Lung (tissue), 12 donors: Measurements from ENCODE around the gene DPCD. TPM values are rescaled to one million over a fixed set of nuclear protein-coding genes. Genes with fewer than 3 reads are reported as not detected.

Source experiments
- ATAC-seq: fragments of 200-7000 bp; cut with Tn5 transposase; one replicate; pipeline ENCODE4 v1.9.1; 2020; ENCODE audit warnings: moderate number of reproducible peaks; ENCODE audit not compliant: insufficient read depth, low FRiP score
- DNase-seq, 3 donors: peaks; one replicate each; pipeline ENCODE4 v3.0.0-alpha.2; 2013 to 2017
- H3K27ac ChIP-seq, 2 donors: one replicate each; pipeline ENCODE4 v1.5.1; 2013; ENCODE audit warnings: mild to moderate bottlenecking in 2 of 2, moderate library complexity in 2 of 2, control low read depth in 1 of 2, inconsistent platforms in 1 of 2, low read depth in 1 of 2, low read length in 1 of 2
- H3K27me3 ChIP-seq, 3 donors: one replicate each; pipeline ENCODE4 v1.5.1; 2013; ENCODE audit warnings: low read length in 2 of 3; ENCODE audit not compliant: control insufficient read depth in 3 of 3, insufficient read depth in 3 of 3
- H3K36me3 ChIP-seq, 4 donors: one replicate each; pipeline ENCODE4 v1.5.1; 2013; ENCODE audit warnings: low read length in 4 of 4, mild to moderate bottlenecking in 1 of 4, moderate library complexity in 1 of 4; ENCODE audit not compliant: control insufficient read depth in 4 of 4, insufficient read depth in 4 of 4
- H3K4me1 ChIP-seq, 5 donors: one replicate each; pipeline ENCODE4 v1.5.1; 2013; ENCODE audit warnings: low read length in 5 of 5, mild to moderate bottlenecking in 2 of 5, moderate library complexity in 1 of 5; ENCODE audit not compliant: control insufficient read depth in 5 of 5, insufficient read depth in 5 of 5
- H3K4me3 ChIP-seq: one replicate; pipeline ENCODE4 v1.5.1; 2013; ENCODE audit warnings: mild to moderate bottlenecking, control low read depth, moderate library complexity
- H3K9ac ChIP-seq, 2 donors: one replicate each; pipeline ENCODE4 v1.5.1; 2013; ENCODE audit warnings: low read length in 2 of 2, control low read depth in 1 of 2; ENCODE audit not compliant: insufficient read depth in 1 of 2
- H3K9me3 ChIP-seq, 4 donors: one replicate each; pipeline ENCODE4 v1.5.1; 2013; ENCODE audit warnings: low read length in 3 of 4, mild to moderate bottlenecking in 1 of 4, moderate library complexity in 1 of 4; ENCODE audit not compliant: control insufficient read depth in 4 of 4, insufficient read depth in 3 of 4
- CTCF ChIP-seq: IDR thresholded peaks from 2 replicates; pipeline ENCODE4 v1.5.1; 2012; ENCODE audit warnings: mild to moderate bottlenecking; ENCODE audit errors: control extremely low read depth, extremely low read depth
- WGBS, 2 donors: extraction: QIAGEN DNeasy Blood & Tissue Kit; methylation state at CpG; one replicate each; pipeline ENCODE4 v1.1.7; 2013; 5-methylcytosine and 5-hydroxymethylcytosine counted together
- polyA plus RNA-seq, 2 donors: library from polyadenylated mRNA; stranded (reverse); fragments of 200-250 nt; gene quantifications; one replicate each; pipeline ENCODE4 v1.2.1, GENCODE V29; 2013
- total RNA-seq, 2 donors: library from RNA; depleted of rRNA in 1 of 2; stranded (reverse); fragments of >200 nt in 1 of 2; gene quantifications; one replicate each; pipeline ENCODE4 v1.2.1, GENCODE V29; 2014 to 2021
- donor health status: control.
- donor health status: control.
- donor health status: Bipolar disorder and iron deficiency.
- donor health status: healthy.
- donor health status: DM: yes; HTN: yes; CAD: no.

DPCD gene
- total and polyA plus RNA-seq, 4 donors: 24.1 to 31.8 (median 25.9) TPM

DNA sequence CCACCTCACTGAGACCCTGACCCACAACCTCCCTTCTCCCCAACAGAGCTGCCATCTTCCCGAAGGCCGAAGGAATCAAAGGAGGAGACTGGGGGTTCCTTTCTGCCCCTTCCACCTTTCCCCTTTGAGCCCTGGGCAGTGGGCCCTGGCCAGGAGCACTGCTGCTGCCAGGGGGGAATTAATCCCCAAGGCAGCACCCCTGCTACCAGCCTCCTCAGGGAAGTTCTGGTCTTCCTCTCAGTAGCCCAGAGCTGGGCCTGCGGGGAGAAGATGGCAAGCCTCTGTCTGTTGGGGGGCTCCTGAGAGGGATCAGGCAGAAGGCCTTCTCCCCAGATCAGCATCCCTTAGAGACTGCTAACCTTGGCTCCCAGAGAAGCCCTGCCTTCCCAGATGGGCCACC lies 25.5 kb downstream of the DPCD start:
- ATAC-seq (no peak), DNase-seq (no peak)
- Histone ChIP-seq H3K27ac (no peak overlapping the region), H3K4me1 (peaks cover 0 to 4% (median 0%) of the 10 kb centered on the region in 5 donors), H3K36me3 (peaks cover 0 to 47% (median 22%) of the 10 kb centered on the region in 4 donors), H3K4me3 (no peak overlapping the region), H3K9me3 (no peaks in the 10 kb centered on the region), H3K27me3 (no peaks in the 10 kb centered on the region), H3K9ac (no peak overlapping the region)
- 97 to 98% methylated on average over 3 of the region's 3 CpGs for WGBS, 2 donors
- no peak for TF ChIP-seq CTCF

DNA sequence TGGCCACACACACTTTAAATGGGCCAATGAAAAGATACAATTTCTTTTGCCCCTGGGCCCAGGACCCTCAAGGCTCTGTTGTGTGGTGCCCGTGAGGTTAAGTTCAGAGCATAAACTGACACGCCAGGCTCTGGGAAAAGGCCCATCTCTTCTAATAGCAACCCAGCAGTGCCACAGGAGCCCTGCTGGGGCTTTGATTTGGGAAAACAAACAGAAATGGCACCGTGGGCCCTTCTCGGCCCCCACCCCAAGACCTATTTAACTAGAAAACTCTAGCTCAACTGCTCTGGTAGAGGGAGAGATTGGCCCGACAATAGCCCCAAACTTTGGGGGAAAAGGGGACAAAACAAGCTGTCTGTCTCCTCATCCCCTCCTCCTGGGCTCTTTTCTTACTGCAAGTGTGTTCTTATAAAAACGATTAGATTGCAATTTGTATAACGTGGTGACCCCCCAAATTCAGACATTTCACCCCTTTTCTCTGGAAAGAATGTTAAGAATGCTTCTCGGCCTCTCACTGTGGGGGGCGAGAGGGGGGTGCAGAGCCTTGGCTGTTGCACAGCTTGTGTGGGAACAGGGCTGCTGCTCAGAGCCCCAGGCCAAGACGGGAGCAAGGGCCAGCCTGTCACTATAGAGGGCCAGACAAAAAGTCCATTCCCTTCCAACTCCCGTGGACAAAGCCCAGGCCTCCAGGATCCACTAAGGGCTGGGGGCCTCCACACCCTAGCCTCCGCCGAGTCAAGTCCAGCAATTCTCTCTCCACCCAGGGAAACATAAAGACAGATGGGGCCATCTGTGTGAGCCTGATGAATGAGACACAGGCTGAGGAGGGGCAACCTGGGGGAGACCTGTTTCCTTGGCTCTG lies 26.8 kb downstream of the DPCD start:
- no peak for TF ChIP-seq CTCF
- H3K9ac ChIP-seq: no peak overlapping the region
- no peak for ATAC-seq
- H3K4me1 ChIP-seq: peaks cover 0 to 4% (median 0%) of the 10 kb centered on the region in 5 donors
- H3K9me3 ChIP-seq: no peaks in the 10 kb centered on the region
- no peak overlapping the region for H3K4me3 ChIP-seq
- DNase-seq: no peak
- peaks cover 0 to 44% (median 13%) of the 10 kb centered on the region in 4 donors for H3K36me3 ChIP-seq
- WGBS, 2 donors: 82 to 88% methylated on average over 13 of the region's 13 CpGs
- no peaks in the 10 kb centered on the region for H3K27me3 ChIP-seq
- H3K27ac ChIP-seq: no peak overlapping the region

DNA sequence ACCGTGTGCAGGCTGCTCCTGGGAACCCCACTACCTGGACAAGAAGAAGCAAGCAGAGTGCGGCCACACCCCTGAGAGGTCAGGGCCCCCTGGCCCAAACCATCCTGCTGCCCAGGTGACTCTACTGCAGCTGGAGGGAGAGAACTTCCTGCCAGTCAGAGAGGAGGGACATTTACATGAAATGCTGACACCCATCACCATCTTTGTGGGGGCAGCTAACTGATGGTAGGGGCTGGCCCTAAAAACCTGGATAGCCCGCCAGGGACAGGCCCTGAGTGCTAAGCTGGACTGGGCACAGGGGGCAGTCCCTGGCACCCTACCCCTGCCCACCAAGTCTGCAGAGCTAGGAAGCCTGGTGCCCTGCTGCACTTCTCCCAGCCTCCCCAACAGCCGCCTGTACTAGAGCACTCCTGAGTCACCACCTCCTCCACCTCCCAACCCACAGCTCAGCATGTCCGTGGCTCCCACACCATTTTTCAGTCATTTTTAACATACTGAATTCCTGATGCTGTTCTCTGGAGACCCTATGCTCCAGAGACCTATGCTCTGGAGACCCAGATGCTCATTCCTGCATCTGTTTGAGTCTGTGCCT lies 27.5 kb downstream of the DPCD start:
- DNase-seq (no peak), ATAC-seq (no peak)
- Histone ChIP-seq H3K4me1 (peaks cover 0 to 4% (median 0%) of the 10 kb centered on the region in 5 donors), H3K27ac (no peak overlapping the region), H3K36me3 (peaks cover 0 to 43% (median 11%) of the 10 kb centered on the region in 4 donors), H3K9me3 (no peaks in the 10 kb centered on the region), H3K9ac (no peak overlapping the region), H3K4me3 (no peak overlapping the region), H3K27me3 (no peaks in the 10 kb centered on the region)
- WGBS, 2 donors: 93% methylated on average over 5 of the region's 5 CpGs
- TF ChIP-seq CTCF: no peak
